OCI-LY3 (cell line): ENCODE results near the gene MRC1.

Experiments used
- H2AFZ ChIP-seq: fragments of 200-600, 300-600 bp; shearing (Covaris generic); 2 replicates; pipeline ENCODE4 v1.6.0; 2014; ENCODE audit warnings: antibody characterized with exemption, low read depth, low read length
- H3K27ac ChIP-seq: fragments of 200-600, 300-600 bp; sonication (generic); 2 replicates; pipeline ENCODE4 v1.5.1; 2014; ENCODE audit warnings: mild to moderate bottlenecking, low read length, moderate library complexity, mixed read lengths
- H3K27me3 ChIP-seq: fragments of 200-600, 300-600 bp; sonication (generic); 2 replicates; pipeline ENCODE4 v1.6.1; 2014; ENCODE audit warnings: low read depth, low read length, mixed read lengths
- H3K36me3 ChIP-seq: fragments of 200-600, 300-600 bp; sonication (generic); replicated peaks from 2 replicates; pipeline ENCODE3; 2014; ENCODE audit warnings: low read depth, low read length, mixed read lengths
- H3K4me1 ChIP-seq: fragments of 300-600, 200-600 bp; sonication (generic); 2 replicates; pipeline ENCODE4 v1.6.1; 2014; ENCODE audit warnings: low read length, mixed read lengths
- H3K4me2 ChIP-seq: fragments of 200-600, 300-600 bp; sonication (generic); 2 replicates; pipeline ENCODE4 v1.6.1; 2014; ENCODE audit warnings: low read length, mixed read lengths
- H3K4me3 ChIP-seq: fragments of 300-600, 200-600 bp; sonication (generic); 2 replicates; pipeline ENCODE4 v1.5.1; 2014; ENCODE audit warnings: antibody characterized with exemption, mild to moderate bottlenecking, low read length, moderate library complexity
- H3K79me2 ChIP-seq: fragments of 300-600, 200-600 bp; shearing (Covaris generic); 2 replicates; pipeline ENCODE4 v1.6.1; 2014; ENCODE audit warnings: mild to moderate bottlenecking, low read length, mixed read lengths
- H3K9ac ChIP-seq: fragments of 300-600, 200-600 bp; shearing (Covaris generic); 2 replicates; pipeline ENCODE4 v1.6.0; 2014; ENCODE audit warnings: mild to moderate bottlenecking, low read length, moderate library complexity
- H3K9me3 ChIP-seq: fragments of 200-600, 300-600 bp; shearing (Covaris generic); 2 replicates; pipeline ENCODE4 v1.6.1; 2014; ENCODE audit warnings: low read length, mixed read lengths; ENCODE audit not compliant: insufficient read depth
- H4K20me1 ChIP-seq: fragments of 200-600, 300-600 bp; sonication (generic); 2 replicates; pipeline ENCODE4 v1.6.1; 2016; ENCODE audit warnings: low read length, mixed read lengths; ENCODE audit not compliant: insufficient read depth
- CTCF ChIP-seq: fragments of 200-600, 300-600 bp; sonication (generic); IDR thresholded peaks from 2 replicates; pipeline ENCODE4 v1.5.1; 2014; ENCODE audit warnings: antibody characterized with exemption, low read length, low read depth
- EZH2phosphoT487 ChIP-seq: fragments of 200-600 bp; shearing (Covaris generic); IDR thresholded peaks from 2 replicates; pipeline ENCODE4 v1.6.1; 2018; ENCODE audit warnings: antibody characterized with exemption, mixed run types, low read depth

MRC1 gene

GRCh38 chr10:17958049-17958448 lies 148.9 kb downstream of the MRC1 start:
- H3K4me3 ChIP-seq = no peak overlapping the region
- TF ChIP-seq EZH2phosphoT487 (no peak), CTCF (no peak)
- no peak overlapping the region for H3K4me2 ChIP-seq

GRCh38 chr10:17959870-17960269 lies 150.7 kb downstream of the MRC1 start:
- Histone ChIP-seq H3K27me3 (no peaks in the 10 kb centered on the region), H3K9ac (no peak overlapping the region)

More at GRCh38 chr10:17958049-17958448, 148.9 kb downstream of the MRC1 start:
- Histone ChIP-seq H3K27me3 (no peaks in the 10 kb centered on the region), H3K9me3 (peaks cover 16% of the 10 kb centered on the region; the same call in 1 of the 2 replicates), H3K36me3 (peaks cover 11% of the 10 kb centered on the region), H4K20me1 (no peaks in the 10 kb centered on the region), H2AFZ (no peak overlapping the region), H3K4me1 (peaks cover 23% of the 10 kb centered on the region), H3K9ac (no peak overlapping the region), H3K79me2 (no peaks in the 10 kb centered on the region), H3K27ac (no peak overlapping the region)

More at GRCh38 chr10:17959870-17960269, 150.7 kb downstream of the MRC1 start:
- Histone ChIP-seq H4K20me1 (no peaks in the 10 kb centered on the region), H3K4me1 (peaks cover 33% of the 10 kb centered on the region), H3K79me2 (no peaks in the 10 kb centered on the region), H3K4me2 (no peak overlapping the region), H3K9me3 (peaks cover 16% of the 10 kb centered on the region; the same call in 1 of the 2 replicates), H2AFZ (no peak overlapping the region), H3K4me3 (no peak overlapping the region), H3K27ac (no peak overlapping the region), H3K36me3 (peaks cover 11% of the 10 kb centered on the region)
- TF ChIP-seq CTCF (no peak), EZH2phosphoT487 (no peak)
